GM12878 (cell line): ENCODE data around the gene CREBBP. TPM values are rescaled to one million over a fixed set of nuclear protein-coding genes. Genes with fewer than 3 reads are reported as not detected.

Source experiments
- ATAC-seq: fragments of 200-7000 bp; cut with Tn5 transposase; 3 replicates; pipeline ENCODE4 v1.9.1; 2020; ENCODE audit warnings: mild to moderate bottlenecking, moderate library complexity
- BruUV-seq: library from RNA; stranded (reverse); fragments of 400-500 nt; replicated peaks from 2 replicates; lab custom pipeline; 2021; lab: Mats Ljungman, UMichigan
- CTCF ChIA-PET: fragments of 300-600 bp; sonication (Branson Sonifier 250); formaldehyde crosslinking; extraction: SDS; loops from one replicate; lab custom pipeline; 2021; ENCODE audit warnings: inconsistent platforms; lab: Yijun Ruan, JAX
- POLR2A ChIA-PET: fragments of 350-600 bp; formaldehyde crosslinking; extraction: SDS; loops from one replicate; lab custom pipeline; 2021; ENCODE audit warnings: inconsistent platforms; lab: Charles Lee
- RAD21 ChIA-PET: fragments of 300-600 bp; sonication (Branson Sonifier 250); formaldehyde crosslinking; loops from one replicate; lab custom pipeline; 2023; ENCODE audit warnings: antibody characterized with exemption; ENCODE audit not compliant: unreplicated experiment; lab: Charles Lee
- SMC1A ChIA-PET: fragments of 300-600 bp; sonication (Branson Sonifier 250); formaldehyde crosslinking; loops from one replicate; lab custom pipeline; 2023; ENCODE audit not compliant: unreplicated experiment, uncharacterized antibody; lab: Charles Lee
- DNase-seq: peaks from one replicate; pipeline ENCODE4 v3.0.0-alpha.2; 2011; ENCODE audit warnings: low read depth, low spot score
- FAIRE-seq: peaks from 3 replicates; lab custom pipeline; 2011; peaks lifted over from hg19 to GRCh38; lab: Jason Lieb, UNC
- H2AFZ ChIP-seq: 2 replicates; pipeline ENCODE4 v1.6.0; 2011; ENCODE audit warnings: low read depth, low read length, control low read depth; ENCODE audit not compliant: control insufficient read depth
- H3K27ac ChIP-seq: 2 replicates; pipeline ENCODE4 v1.5.1; 2011; ENCODE audit warnings: control low read depth; ENCODE audit not compliant: control insufficient read depth, insufficient read depth
- H3K27me3 ChIP-seq, 2 experiments: replicated peaks in 1 of 2; 2 replicates each; pipeline versions ENCODE4 v1.6.0 to v1.6.1; 2011; ENCODE audit warnings: low read length in 1 of 2; ENCODE audit not compliant: control insufficient read depth in 2 of 2, insufficient read depth in 2 of 2
- H3K36me3 ChIP-seq, 2 experiments: 2 replicates each; pipeline ENCODE4 v1.5.1; 2011; ENCODE audit warnings: low read length in 1 of 2; ENCODE audit not compliant: control insufficient read depth in 2 of 2, insufficient read depth in 2 of 2
- H3K4me1 ChIP-seq: 2 replicates; pipeline ENCODE4 v1.6.1; 2011; ENCODE audit warnings: mild to moderate bottlenecking, low read length, moderate library complexity, mixed read lengths; ENCODE audit not compliant: control insufficient read depth, insufficient read depth
- H3K4me2 ChIP-seq: 2 replicates; pipeline ENCODE4 v1.6.0; 2011; ENCODE audit warnings: control low read depth; ENCODE audit not compliant: control insufficient read depth, insufficient read depth
- H3K4me3 ChIP-seq: fragments of 200-600 bp; sonication (generic); 2 replicates; pipeline ENCODE4 v1.5.1; 2016
- H3K79me2 ChIP-seq: 2 replicates; pipeline ENCODE4 v1.6.0; 2011; ENCODE audit warnings: low read length; ENCODE audit not compliant: control insufficient read depth, insufficient read depth
- H3K9ac ChIP-seq: 2 replicates; pipeline ENCODE4 v1.8.0; 2011; ENCODE audit warnings: low read length, control low read depth, mixed read lengths; ENCODE audit not compliant: control insufficient read depth, insufficient read depth
- H3K9me3 ChIP-seq: replicated peaks from 3 replicates; pipeline ENCODE4 v1.5.1; 2011; ENCODE audit warnings: mild to moderate bottlenecking, low read length; ENCODE audit not compliant: control insufficient read depth, insufficient read depth
- H4K20me1 ChIP-seq: 2 replicates; pipeline ENCODE4 v1.6.0; 2011; ENCODE audit not compliant: control insufficient read depth, insufficient read depth
- ATF3 ChIP-seq: IDR thresholded peaks from 2 replicates; pipeline ENCODE4 v1.6.1; 2011; ENCODE audit warnings: low read depth, mild to moderate bottlenecking, low read length, moderate library complexity, borderline replicate concordance; ENCODE audit errors: extremely low read depth
- BCLAF1 ChIP-seq: fragments of 450-650 bp; IDR thresholded peaks from 2 replicates; pipeline ENCODE4 v1.6.1; 2017; ENCODE audit warnings: antibody characterized with exemption, mild to moderate bottlenecking, moderate library complexity
- BHLHE40 ChIP-seq, 2 experiments: fragments of 450-650 bp in 1 of 2; IDR thresholded peaks; 2 replicates each; pipeline ENCODE4 v1.6.1; 2011 to 2017; ENCODE audit warnings: low read depth in 2 of 2, borderline replicate concordance in 1 of 2, improper control_type of control experiment in 1 of 2, low read length in 1 of 2, mild to moderate bottlenecking in 1 of 2
- CHD1 ChIP-seq: IDR thresholded peaks from 2 replicates; pipeline ENCODE4 v1.6.1; 2012; ENCODE audit warnings: low read depth, low read length, improper control_type of control experiment
- HCFC1 ChIP-seq: fragments of 150-350 bp; IDR thresholded peaks from 2 replicates; pipeline ENCODE4 v1.6.1; 2014; ENCODE audit warnings: low read length
- HDGF ChIP-seq: fragments of 450-650 bp; IDR thresholded peaks from 2 replicates; pipeline ENCODE4 v1.6.1; 2016; ENCODE audit warnings: antibody characterized with exemption
- HSF1 ChIP-seq: fragments of 150-350 bp; IDR thresholded peaks from 2 replicates; pipeline ENCODE4 v1.6.1; 2014; ENCODE audit warnings: mild to moderate bottlenecking, low read depth, low read length
- KDM1A ChIP-seq: fragments of 200-600 bp; sonication (generic); IDR thresholded peaks from 2 replicates; pipeline ENCODE4 v1.6.1; 2016; ENCODE audit warnings: borderline replicate concordance
- MTA2 ChIP-seq: fragments of 450-650 bp; IDR thresholded peaks from 2 replicates; pipeline ENCODE4 v1.6.1; 2016; ENCODE audit warnings: low read depth, mild to moderate bottlenecking, moderate library complexity
- NBN ChIP-seq: fragments of 450-650 bp; IDR thresholded peaks from 2 replicates; pipeline ENCODE4 v1.6.1; 2016
- PBX3 ChIP-seq: IDR thresholded peaks from 2 replicates; pipeline ENCODE4 v1.6.1; 2011; ENCODE audit warnings: mild to moderate bottlenecking, low read depth, low read length, moderate library complexity; ENCODE audit not compliant: insufficient replicate concordance
- POLR2AphosphoS5 ChIP-seq: IDR thresholded peaks from 2 replicates; pipeline ENCODE4 v1.6.1; 2011; ENCODE audit warnings: mild to moderate bottlenecking, low read length, inconsistent platforms
- ZNF207 ChIP-seq: fragments of 450-650 bp; IDR thresholded peaks from 2 replicates; pipeline ENCODE4 v1.6.1; 2014; ENCODE audit warnings: antibody characterized with exemption, mild to moderate bottlenecking, borderline replicate concordance
- WGBS: methylation state at CpG from one replicate; pipeline ENCODE4 v1.1.6; 2016; ENCODE audit warnings: low lambda C conversion rate; ENCODE audit not compliant: insufficient replicate concordance, insufficient coverage; ENCODE audit errors: missing lambda C conversion rate; 5-methylcytosine and 5-hydroxymethylcytosine counted together
- in situ Hi-C: fragments of 300-500 bp; cut with MboI; formaldehyde crosslinking; loops from 9 replicates; pipeline ENCODE4 v1.14.3; 2018; ENCODE audit warnings: mixed read lengths
- intact Hi-C: fragments of 100-400 bp; cut with micrococcal nuclease; formaldehyde crosslinking; loops from one replicate; pipeline ENCODE4 v1.14.2; 2022; ENCODE audit not compliant: unreplicated experiment
- polyA plus RNA-seq, 11 experiments: library from polyadenylated mRNA; depleted of rRNA in 4 of 11; unstranded in 6 of 11; stranded (reverse) in 5 of 11; fragments of >200 nt; fragmentation: Nextera tagmentation in 4 of 11; fragmentation: Illumina TruSeq in 1 of 11; extraction: Ambion mirVana in 4 of 11; extraction: Trizol in 1 of 11; gene quantifications; 1 replicate in 1 of 11; 2 replicates in 10 of 11; pipeline versions ENCODE4 v1.2.1 to v1.2.3, GENCODE V29; 2011 to 2016; ENCODE audit warnings: inconsistent platforms in 2 of 11, missing spikeins in 2 of 11, low read depth in 1 of 11
- total RNA-seq, 4 experiments: library from RNA; depleted of rRNA in 3 of 4; stranded (reverse); fragments of >200 nt in 3 of 4; fragmentation: Illumina TruSeq in 1 of 4; extraction: Trizol in 1 of 4; gene quantifications; 2 replicates each; pipeline versions ENCODE4 v1.2.1 to v1.2.3, GENCODE V29; 2013 to 2021

The CREBBP gene
- total and polyA plus RNA-seq, 10 of the 15 experiments (the other 5 are each of a cell fraction or from before 2014, with no cell fraction given), result 3.4 to 32.7 (median 7.9) TPM

GRCh38 chr16:3717235-3718018, 163.1 kb downstream of the CREBBP start, which contains the start of gene TRAP1 (continued):
- TF ChIP-seq KDM1A (no peak), ATF3 (peak; percentile 57; the same call in 1 of the 2 replicates)
- TF ChIP-seq, all 136 proteins: peak for 49

GRCh38 chr16:3716831-3717234, 163.7 kb downstream of the CREBBP start:
- TF ChIP-seq ZNF207 (no peak), MTA2 (no peak), NBN (peak; percentile 12; the same call in 1 of the 2 replicates), HDGF (0 out of 2 replicates have a peak, but pooled peaks have one; percentile 22), BCLAF1 (no peak), KDM1A (no peak), HSF1 (no peak), HCFC1 (no peak), CHD1 (no peak), PBX3 (no peak), POLR2AphosphoS5 (0 out of 2 replicates have a peak, but pooled peaks have one; percentile 8), BHLHE40 (IDR thresholded peaks at IDR 0.05; ENCODE audit: borderline replicate concordance in 1 of 2, low read depth in 2 of 2, low read length in 1 of 2) (peak in 1 of 2 experiments; percentile 90)
- CTCF ChIA-PET, result no interaction called here
- Histone ChIP-seq H3K4me2 (peak overlapping the region; percentile 74), H3K27ac (peak overlapping the region; percentile 93), H3K36me3 (peaks cover 0 to 3% of the 10 kb centered on the region in 2 experiments; a peak in 1 of 4 replicates), H3K4me3 (peak overlapping the region; percentile 74), H3K9me3 (no peaks in the 10 kb centered on the region), H4K20me1 (no peaks in the 10 kb centered on the region), H3K4me1 (peaks cover 3% of the 10 kb centered on the region), H3K27me3 (no peaks in the 10 kb centered on the region), H2AFZ (peak overlapping the region; percentile 87), H3K9ac (peak overlapping the region; percentile 97), H3K79me2 (peaks cover 48% of the 10 kb centered on the region)
- FAIRE-seq (no peak), DNase-seq (no peak), ATAC-seq (peak; percentile 67)
- intact Hi-C loops, result no loop called here
- BruUV-seq, result no TSS peak
- RAD21 ChIA-PET, result interaction anchor here (1.1 to 1.7 kb wide), 2 partner anchors 161 to 164 kb away, joined by 3 read pairs; partner anchors contain the start of gene CREBBP
- in situ Hi-C loops, result no loop called here
- POLR2A ChIA-PET, result interaction anchor here (1.4 kb wide), 1 partner anchor 25 kb away, joined by 4 read pairs; no protein-coding TSS in a partner anchor
- SMC1A ChIA-PET, result interaction anchor here (0.9 kb wide), 1 partner anchor 161 kb away, joined by 5 read pairs; no protein-coding TSS in a partner anchor
- 1% methylated on average over 34 of the region's 34 CpGs for WGBS
